GM20000 (cell line): ENCODE results near the gene CHCHD3.

Source experiments
- DNase-seq: peaks from one replicate; pipeline ENCODE4 v3.0.0; 2012; ENCODE audit warnings: low spot score
- TF ChIP-seq, protein P1 (sequence below): IDR thresholded peaks from 2 replicates; pipeline ENCODE4 v1.5.1; 2012; ENCODE audit warnings: mild to moderate bottlenecking, control low read depth; ENCODE audit errors: extremely low read depth, missing control alignments

Gene CHCHD3

DNA sequence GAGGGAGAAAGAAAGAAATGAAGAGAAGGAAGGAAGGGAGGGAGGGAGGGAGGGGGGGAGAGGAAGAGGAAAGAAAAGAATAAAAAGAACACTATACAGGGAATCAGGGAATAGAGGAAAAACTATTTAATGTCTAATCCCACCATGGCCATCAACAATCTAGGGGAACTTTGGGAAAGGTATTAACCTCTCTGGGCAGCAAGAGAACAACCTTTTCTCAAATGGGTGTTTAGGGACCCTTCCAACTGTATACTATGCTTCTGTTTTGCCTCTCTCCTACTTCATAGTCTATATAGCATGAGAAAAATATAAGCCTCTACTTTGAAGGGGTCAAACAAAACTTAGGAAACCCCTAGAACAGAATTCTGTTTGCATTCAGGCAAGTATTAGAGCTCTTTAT lies 54.5 kb downstream of the CHCHD3 start:
- DNase-seq, result no peak
- TF ChIP-seq, protein P1, sequence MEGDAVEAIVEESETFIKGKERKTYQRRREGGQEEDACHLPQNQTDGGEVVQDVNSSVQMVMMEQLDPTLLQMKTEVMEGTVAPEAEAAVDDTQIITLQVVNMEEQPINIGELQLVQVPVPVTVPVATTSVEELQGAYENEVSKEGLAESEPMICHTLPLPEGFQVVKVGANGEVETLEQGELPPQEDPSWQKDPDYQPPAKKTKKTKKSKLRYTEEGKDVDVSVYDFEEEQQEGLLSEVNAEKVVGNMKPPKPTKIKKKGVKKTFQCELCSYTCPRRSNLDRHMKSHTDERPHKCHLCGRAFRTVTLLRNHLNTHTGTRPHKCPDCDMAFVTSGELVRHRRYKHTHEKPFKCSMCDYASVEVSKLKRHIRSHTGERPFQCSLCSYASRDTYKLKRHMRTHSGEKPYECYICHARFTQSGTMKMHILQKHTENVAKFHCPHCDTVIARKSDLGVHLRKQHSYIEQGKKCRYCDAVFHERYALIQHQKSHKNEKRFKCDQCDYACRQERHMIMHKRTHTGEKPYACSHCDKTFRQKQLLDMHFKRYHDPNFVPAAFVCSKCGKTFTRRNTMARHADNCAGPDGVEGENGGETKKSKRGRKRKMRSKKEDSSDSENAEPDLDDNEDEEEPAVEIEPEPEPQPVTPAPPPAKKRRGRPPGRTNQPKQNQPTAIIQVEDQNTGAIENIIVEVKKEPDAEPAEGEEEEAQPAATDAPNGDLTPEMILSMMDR, result no peak

DNA sequence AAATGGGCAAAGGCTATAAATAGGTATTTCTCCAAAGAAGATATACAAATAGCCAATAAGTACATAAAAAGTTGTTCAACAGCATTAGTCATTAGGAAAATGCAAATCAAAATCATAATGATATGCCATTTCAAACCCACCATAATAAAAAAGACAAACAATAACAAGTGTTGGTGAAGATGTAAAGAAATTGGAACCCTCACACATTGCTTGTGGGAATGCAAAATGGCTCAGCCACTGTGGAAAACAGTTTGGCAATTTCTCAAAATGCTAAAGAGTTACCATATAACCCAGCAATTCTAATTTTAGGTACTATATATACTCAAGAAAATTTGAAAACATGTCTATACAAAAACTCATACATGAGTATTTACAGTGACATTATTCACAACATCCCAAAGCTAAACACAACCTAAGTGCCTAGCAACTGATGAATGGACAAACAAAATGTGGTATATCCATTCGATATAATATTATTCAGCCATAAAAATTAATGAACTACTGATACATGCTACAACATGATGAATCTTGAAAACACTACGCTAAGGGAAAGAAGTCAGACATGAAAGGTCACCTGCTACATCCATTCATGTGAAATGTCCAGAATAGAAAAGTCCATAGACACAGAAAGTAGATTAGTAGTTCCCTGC lies 55.6 kb downstream of the CHCHD3 start:
- TF ChIP-seq, protein P1, result no peak
- no peak for DNase-seq

DNA sequence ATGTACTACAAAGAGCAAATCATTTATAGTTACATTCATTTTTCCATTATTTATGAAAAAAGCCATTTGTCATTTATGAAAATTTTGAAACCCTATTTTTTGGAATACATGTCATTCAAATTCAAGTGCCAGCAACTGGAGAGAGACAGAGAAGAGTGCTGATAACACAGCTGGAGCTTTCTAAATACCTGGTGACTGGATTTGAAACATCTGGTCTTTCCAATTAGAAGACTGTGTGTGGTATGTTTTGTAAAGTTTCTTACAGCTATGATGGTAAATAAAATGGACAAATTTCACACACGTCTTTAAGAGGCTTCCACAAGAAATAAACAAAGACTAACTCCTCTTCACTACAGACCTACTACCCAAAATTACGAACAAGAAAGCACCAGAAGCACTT lies 56.8 kb downstream of the CHCHD3 start:
- TF ChIP-seq, protein P1, result no peak

DNA sequence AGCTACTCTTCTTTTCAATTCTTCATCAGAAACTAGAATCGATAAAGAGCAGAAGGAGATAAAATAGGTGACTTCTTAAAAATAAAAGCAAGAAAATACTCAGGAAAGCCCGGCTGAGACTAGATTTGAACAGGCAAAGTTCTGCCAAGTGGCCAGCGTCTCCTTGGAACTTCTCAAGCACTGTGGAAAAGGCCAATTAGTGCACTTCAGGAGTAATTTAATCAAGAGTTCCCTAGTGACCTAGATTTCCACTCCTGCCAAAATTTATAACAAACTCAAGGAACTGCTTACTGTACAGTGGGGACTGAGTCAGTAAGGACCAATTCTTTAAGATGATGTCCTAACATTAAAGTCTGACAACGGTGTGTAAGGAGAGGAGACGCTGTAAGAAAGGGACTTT lies 57.3 kb downstream of the CHCHD3 start:
- TF ChIP-seq, protein P1, result no peak
- DNase-seq, result no peak

More for the DNA sequence above, 56.8 kb downstream of the CHCHD3 start:
- no peak for DNase-seq

DNA sequence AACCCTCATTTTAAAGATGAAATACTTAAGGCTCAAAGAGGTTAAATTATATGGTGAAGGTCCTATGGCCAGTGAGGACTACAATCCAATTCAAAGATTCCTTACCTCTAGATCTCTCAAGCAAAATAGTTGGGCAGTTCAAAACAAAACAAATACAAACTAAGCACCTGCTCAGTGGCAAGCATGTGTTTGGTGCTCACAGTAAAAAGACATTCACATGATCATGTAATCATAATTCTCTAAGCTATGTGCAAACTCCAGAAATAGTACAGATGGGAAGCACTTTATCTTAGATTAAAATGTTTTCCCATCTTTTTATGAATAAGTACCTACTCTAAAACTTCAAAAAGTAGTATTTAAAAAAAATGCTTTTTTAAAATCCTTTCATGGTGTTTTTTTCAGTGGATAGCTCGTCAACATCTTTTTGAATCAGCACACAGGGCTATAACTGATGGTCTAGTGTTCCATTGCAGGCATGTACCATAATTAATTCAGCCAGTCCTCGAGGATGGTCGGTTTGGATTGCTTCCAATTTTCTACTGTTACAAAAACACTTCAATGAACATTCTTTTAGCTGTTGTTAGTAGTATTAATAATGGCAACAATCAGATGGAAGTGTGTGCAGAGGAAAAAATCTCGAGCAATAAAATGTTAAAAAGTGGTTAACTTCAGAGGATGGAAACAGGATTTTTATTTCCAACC lies 58.4 kb downstream of the CHCHD3 start:
- TF ChIP-seq, protein P1, result no peak
- no peak for DNase-seq

DNA sequence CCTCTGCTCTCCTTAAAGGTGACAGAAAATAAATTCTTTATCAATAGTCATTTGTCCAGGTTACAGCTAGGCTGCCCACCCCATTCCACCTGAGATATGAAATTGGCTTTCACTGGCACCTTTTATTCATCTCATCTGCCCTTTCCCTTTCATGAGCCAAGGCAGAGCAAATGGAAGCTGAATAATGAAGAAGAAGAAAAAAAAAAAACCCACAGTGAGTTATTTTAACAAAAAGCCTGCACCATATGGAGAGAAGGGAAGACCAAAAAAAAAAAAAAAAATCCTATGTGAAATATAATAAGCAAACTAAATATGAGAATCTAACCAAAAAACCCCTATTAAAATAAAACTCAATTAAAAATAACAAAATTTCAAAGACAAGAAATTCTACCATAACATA lies 59.2 kb downstream of the CHCHD3 start:
- no peak for DNase-seq
- TF ChIP-seq, protein P1, result no peak

DNA sequence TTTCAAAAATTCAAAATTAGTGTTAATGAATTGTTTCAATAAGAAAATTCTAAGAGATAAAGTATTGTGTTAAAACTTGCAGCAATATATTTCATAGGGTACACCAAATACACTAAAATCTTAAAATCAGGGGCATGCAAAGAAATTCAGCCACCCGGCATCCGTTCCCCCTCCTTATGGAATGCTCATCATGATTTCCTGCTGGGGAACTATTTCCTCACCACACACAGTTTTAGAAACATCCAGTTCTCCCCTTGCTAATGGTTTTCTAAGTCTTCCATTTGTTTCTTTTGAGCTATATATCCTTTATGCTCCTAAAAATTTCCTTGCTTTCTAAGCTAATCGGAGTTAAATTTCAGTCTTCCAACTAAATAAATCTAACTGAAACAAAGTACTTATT lies 60.7 kb downstream of the CHCHD3 start:
- TF ChIP-seq, protein P1, result no peak

More for the DNA sequence above, 60.7 kb downstream of the CHCHD3 start:
- no peak for DNase-seq
